Parathyroid adenoma (tissue), 2 donors: ENCODE measurements around the gene SLC25A29.
"Not testable (repeated sequence)": the region's sequence is repeated elsewhere in the genome, so short reads cannot be mapped to it uniquely, and the experiment has no call there.

Source experiments
- H2AFZ ChIP-seq: fragments of 300-600 bp; sonication (generic); one replicate; pipeline ENCODE4 v1.7.0; 2017; ENCODE audit warnings: antibody characterized with exemption, mild to moderate bottlenecking
- H3K27ac ChIP-seq: fragments of 300-600 bp; sonication (generic); one replicate; pipeline ENCODE4 v1.7.0; 2017
- H3K27me3 ChIP-seq: fragments of 300-600 bp; sonication (generic); one replicate; pipeline ENCODE4 v1.7.0; 2017; ENCODE audit warnings: low read length; ENCODE audit not compliant: control insufficient read depth, insufficient read depth
- H3K36me3 ChIP-seq: fragments of 300-600 bp; sonication (generic); one replicate; pipeline ENCODE4 v1.7.0; 2017; ENCODE audit warnings: low read length; ENCODE audit not compliant: control insufficient read depth, insufficient read depth
- H3K4me1 ChIP-seq: fragments of 300-600 bp; sonication (generic); one replicate; pipeline ENCODE4 v1.7.0; 2017; ENCODE audit warnings: control low read depth
- H3K4me2 ChIP-seq: fragments of 300-600 bp; sonication (generic); one replicate; pipeline ENCODE4 v1.7.0; 2017; ENCODE audit warnings: low read length
- H3K4me3 ChIP-seq: fragments of 300-600 bp; sonication (generic); one replicate; pipeline ENCODE4 v1.7.0; 2017; ENCODE audit warnings: low read depth, low read length
- H3K79me2 ChIP-seq: fragments of 300-600 bp; sonication (generic); one replicate; pipeline ENCODE4 v1.7.0; 2017; ENCODE audit warnings: control low read depth
- H3K9ac ChIP-seq: fragments of 300-600 bp; sonication (generic); one replicate; pipeline ENCODE4 v1.7.0; 2017; ENCODE audit warnings: mild to moderate bottlenecking
- H3K9me3 ChIP-seq: fragments of 300-600 bp; sonication (generic); one replicate; pipeline ENCODE4 v1.7.0; 2017; ENCODE audit warnings: low read length; ENCODE audit not compliant: control insufficient read depth
- TF ChIP-seq, protein P1 (sequence below): fragments of 300-600 bp; sonication (generic); IDR thresholded peaks from one replicate; pipeline ENCODE4 v1.7.0; 2017; ENCODE audit warnings: antibody characterized with exemption, mild to moderate bottlenecking
- donor health status: primary hyperparathyroidism.

Gene SLC25A29

DNA sequence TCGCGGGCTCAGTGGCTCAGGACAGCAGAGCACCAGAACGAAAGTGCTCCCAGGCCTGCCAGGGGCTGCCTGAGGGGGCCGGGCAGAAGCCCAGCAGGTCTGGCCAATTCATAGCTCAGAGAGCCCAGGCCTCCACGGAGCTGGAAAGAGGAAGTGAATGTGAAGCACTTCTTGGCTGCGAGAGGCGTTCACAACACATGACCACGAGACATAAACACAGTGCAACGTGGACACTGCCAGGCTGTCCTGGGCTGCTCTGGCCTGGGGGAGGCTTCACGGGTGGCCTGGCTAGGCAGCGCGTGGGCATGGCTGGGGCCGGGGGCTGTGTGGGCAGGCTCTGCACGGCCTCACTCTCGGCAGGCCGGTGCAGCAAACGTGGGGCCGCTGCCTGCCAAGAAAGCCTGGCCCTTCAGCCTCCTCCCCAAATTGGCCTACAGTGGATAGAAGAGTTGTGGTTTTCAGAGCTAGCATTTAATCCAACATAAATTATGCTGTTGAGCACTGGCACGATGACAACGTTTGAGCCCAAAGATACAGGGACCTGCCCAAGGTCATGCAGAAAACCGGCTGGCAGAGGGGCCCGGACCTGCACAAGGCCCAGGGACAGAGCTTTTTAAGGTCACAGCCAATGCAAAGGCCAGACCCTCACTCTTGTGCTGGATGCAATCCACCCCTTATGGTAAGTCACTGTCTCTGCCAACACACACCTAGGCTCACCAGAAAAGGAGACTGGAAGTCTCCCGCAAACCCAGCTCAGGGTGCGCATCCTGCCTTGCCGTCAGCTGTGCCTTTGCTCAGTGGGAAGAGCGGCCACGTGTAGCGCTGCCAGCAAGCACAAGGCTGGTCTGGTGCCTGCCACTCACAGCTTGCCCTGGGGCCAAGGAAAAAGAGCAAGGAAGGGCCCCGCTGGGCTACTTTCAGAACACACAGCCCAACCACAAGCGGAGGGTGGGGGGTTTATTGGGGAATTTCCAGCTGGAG is 8.6 kb downstream of the SLC25A29 start:
- TF ChIP-seq, protein P1, sequence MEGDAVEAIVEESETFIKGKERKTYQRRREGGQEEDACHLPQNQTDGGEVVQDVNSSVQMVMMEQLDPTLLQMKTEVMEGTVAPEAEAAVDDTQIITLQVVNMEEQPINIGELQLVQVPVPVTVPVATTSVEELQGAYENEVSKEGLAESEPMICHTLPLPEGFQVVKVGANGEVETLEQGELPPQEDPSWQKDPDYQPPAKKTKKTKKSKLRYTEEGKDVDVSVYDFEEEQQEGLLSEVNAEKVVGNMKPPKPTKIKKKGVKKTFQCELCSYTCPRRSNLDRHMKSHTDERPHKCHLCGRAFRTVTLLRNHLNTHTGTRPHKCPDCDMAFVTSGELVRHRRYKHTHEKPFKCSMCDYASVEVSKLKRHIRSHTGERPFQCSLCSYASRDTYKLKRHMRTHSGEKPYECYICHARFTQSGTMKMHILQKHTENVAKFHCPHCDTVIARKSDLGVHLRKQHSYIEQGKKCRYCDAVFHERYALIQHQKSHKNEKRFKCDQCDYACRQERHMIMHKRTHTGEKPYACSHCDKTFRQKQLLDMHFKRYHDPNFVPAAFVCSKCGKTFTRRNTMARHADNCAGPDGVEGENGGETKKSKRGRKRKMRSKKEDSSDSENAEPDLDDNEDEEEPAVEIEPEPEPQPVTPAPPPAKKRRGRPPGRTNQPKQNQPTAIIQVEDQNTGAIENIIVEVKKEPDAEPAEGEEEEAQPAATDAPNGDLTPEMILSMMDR, result no peak
- no peak overlapping the region for H2AFZ ChIP-seq
- H3K9ac ChIP-seq, result no peak overlapping the region
- H3K27me3 ChIP-seq, result no peaks in the 10 kb centered on the region
- no peaks in the 10 kb centered on the region for H3K36me3 ChIP-seq
- no peaks in the 10 kb centered on the region for H3K9me3 ChIP-seq
- no peak overlapping the region for H3K4me2 ChIP-seq
- H3K4me3 ChIP-seq, result no peak overlapping the region
- H3K79me2 ChIP-seq, result no peaks in the 10 kb centered on the region
- no peaks in the 10 kb centered on the region for H3K4me1 ChIP-seq
- no peak overlapping the region for H3K27ac ChIP-seq

DNA sequence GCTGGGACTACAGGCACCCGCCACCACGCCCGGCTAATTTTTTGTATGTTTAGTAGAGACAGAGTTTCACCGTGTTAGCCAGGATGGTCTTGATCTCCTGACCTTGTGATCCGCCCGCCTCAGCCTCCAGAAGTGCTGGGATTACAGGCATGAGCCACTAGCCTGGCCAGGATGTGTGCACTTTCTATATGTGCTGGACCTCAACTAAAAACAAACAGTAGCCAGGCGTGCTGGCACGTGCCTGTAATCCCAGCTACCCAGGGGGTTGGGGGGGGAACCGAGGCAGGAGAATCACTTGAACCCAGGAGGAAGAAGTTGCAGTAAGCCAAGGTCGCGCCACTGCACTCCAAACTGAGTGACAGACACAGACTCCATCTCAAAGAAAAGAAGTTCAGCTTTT is 9.5 kb downstream of the SLC25A29 start:
- not testable (repeated sequence) for H3K4me3 ChIP-seq, H3K27ac ChIP-seq, H3K79me2 ChIP-seq, H3K27me3 ChIP-seq, H3K36me3 ChIP-seq, H3K4me1 ChIP-seq, H3K4me2 ChIP-seq, H2AFZ ChIP-seq, H3K9ac ChIP-seq, H3K9me3 ChIP-seq

DNA sequence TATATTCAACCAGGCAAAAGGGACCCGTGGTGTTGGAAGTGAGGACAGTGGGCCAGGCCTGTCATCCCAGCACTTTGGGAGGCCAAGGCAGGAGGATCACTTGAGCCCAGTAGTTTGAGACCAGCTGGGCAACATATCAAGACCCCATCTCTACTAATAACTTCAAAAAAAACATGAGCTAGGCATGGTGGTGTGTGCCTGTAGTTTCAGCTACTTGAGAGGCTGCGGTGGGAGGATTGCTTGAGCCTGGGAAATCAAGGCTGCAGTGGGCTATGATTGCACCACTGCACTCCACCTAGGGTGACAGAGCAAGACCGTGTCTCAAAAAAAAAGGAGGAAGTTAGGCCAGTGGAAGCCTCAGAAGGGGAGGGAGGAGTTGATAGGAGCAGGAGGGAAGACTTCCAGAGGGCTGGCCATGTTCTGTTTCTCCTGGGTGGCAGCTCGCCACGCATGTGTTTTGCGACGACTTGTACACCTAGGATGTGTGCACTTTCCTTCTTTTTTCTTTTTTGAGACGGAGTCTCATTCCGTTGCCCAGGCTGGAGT is 10.1 kb downstream of the SLC25A29 start:
- Histone ChIP-seq H3K9ac (no peak overlapping the region), H3K27ac (no peak overlapping the region), H3K36me3 (no peaks in the 10 kb centered on the region), H3K9me3 (no peaks in the 10 kb centered on the region), H3K27me3 (no peaks in the 10 kb centered on the region), H3K4me3 (no peak overlapping the region), H3K4me2 (no peak overlapping the region), H3K79me2 (no peaks in the 10 kb centered on the region), H3K4me1 (no peaks in the 10 kb centered on the region), H2AFZ (no peak overlapping the region)
- TF ChIP-seq, protein P1, result no peak

DNA sequence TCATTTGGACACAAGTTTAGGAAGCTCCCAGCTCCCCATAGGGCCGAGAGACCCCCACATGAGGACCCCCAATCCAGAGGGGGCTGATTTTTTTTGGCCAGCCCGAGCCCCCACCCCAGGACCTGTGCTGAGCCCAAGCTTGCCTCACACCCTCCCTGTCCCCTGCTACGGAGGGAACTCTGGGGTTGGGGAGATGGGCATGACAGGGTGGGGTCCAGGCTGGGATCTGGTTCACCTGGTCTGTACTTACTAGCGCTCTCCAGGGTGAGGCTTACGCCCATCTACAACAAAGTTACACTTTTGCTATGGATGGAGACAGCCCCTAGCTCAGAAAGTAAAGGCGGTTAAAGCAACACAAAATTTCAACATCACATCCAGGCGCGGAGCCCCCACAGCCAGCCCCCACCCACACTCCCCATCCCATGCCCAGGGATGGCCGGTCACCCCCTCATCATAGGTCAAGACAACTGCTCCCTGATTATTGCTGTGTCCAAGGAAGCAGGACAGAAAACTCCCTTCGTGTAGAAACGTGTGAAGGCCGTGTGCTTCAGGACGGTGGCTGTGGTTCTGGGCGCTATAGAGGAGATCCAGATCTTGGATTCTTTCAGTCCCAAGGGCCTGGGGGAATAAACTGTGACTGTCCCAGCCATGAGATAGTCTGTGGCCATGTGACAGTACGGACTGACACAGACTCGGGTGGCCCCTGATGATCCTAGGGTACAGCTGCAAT is 10.7 kb downstream of the SLC25A29 start:
- Histone ChIP-seq H3K27me3 (no peaks in the 10 kb centered on the region), H3K4me3 (no peak overlapping the region), H3K4me1 (no peaks in the 10 kb centered on the region), H2AFZ (no peak overlapping the region), H3K36me3 (no peaks in the 10 kb centered on the region), H3K9me3 (no peaks in the 10 kb centered on the region), H3K4me2 (no peak overlapping the region), H3K9ac (no peak overlapping the region), H3K27ac (no peak overlapping the region), H3K79me2 (peaks cover 4% of the 10 kb centered on the region)
- TF ChIP-seq, protein P1, result no peak

DNA sequence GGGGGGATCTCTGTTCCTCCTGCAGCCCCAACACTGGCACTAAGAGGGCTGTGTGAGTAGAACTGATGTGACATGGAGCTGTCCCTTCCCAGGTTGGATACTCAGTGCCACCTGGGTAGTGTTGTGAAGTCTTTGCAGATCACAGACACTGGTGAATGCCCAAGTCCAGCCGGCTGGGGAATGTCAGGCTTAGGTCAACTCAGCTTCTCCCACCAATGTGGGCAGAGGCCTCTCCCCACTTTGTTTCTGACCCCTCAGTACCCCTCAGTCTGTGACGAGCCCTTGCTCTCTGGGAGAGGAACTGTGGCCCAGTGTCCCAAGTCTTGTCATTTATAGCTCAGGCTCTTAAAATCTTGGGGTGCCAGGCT is 11.3 kb downstream of the SLC25A29 start:
- no peaks in the 10 kb centered on the region for H3K4me1 ChIP-seq
- H3K4me3 ChIP-seq, result no peak overlapping the region
- TF ChIP-seq, protein P1, result no peak
- H3K36me3 ChIP-seq, result no peaks in the 10 kb centered on the region
- peaks cover 4% of the 10 kb centered on the region for H3K79me2 ChIP-seq
- H2AFZ ChIP-seq, result no peak overlapping the region
- H3K9me3 ChIP-seq, result no peaks in the 10 kb centered on the region
- H3K27me3 ChIP-seq, result no peaks in the 10 kb centered on the region
- H3K4me2 ChIP-seq, result no peak overlapping the region
- H3K9ac ChIP-seq, result no peak overlapping the region
- H3K27ac ChIP-seq, result no peak overlapping the region
